HG02840 (cell line): Measurements from ENCODE around the gene RALY.

Experiments
- ATAC-seq: cut with Tn5 transposase; IDR thresholded peaks from one replicate; pipeline ENCODE4 v1.9.1; 2021; ENCODE audit warnings: mild to moderate bottlenecking, moderate library complexity, moderate number of reproducible peaks; ENCODE audit not compliant: unreplicated experiment, low FRiP score

The RALY gene

DNA sequence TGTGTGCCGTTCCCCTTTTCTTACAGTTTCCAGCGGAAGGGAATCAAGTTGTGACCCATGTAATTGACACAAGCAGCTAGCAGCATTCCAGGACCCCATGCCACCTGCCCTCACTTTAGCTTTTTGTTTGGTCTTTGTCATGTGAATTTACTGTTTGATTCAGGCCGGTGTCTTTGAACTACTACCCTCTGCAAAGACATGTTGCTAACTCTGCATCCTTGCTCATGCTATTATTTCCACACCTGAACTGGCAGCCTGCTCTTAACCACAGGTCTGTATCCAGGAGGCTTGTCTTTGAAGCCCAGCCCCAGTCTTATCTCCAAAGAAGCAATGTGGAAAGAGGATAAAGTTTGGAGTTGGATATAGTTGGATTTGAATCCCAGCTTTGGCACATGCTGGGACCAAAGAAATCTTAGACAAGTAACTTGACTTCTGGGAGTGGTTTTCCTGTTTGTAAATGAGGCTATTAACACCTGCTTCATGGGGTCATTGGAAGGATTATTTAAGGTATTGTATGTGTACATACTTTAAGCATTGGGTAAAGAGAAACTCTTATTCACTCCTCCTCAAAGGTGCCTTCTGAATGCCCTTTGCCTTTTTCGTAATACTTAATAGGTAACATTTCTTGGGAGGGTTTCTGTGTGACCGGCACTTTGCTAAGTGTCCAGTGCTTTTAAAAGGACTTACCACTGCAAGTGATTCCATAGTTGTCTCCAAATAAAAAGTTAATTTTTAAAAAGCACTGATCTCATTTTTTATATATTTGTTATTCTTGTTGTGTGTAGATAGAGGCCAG, 52.4 kb downstream of the RALY start:
- ATAC-seq = no peak

GRCh38 chr20:34047010-34047687, 53.4 kb downstream of the RALY start:
- no peak for ATAC-seq

DNA sequence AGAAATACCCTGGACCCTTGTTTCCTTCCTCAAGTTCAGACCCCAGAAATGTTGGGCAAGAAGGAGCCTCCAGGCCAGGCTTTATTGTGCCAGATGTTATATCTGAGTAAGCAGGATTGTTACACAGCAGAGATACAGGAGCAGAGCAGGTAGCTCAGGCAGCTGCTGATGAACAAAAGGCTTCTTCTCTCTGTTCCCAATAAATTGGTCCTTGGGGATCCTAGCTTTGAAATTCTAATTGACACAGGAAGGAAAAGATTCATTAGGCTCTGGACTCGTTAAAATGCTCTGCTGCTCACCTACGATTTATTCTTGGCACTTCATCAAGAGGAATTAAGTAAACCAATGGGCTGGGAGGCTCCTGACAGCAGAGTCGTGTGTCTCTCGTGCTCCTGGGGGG, 54.2 kb downstream of the RALY start:
- no peak for ATAC-seq

DNA sequence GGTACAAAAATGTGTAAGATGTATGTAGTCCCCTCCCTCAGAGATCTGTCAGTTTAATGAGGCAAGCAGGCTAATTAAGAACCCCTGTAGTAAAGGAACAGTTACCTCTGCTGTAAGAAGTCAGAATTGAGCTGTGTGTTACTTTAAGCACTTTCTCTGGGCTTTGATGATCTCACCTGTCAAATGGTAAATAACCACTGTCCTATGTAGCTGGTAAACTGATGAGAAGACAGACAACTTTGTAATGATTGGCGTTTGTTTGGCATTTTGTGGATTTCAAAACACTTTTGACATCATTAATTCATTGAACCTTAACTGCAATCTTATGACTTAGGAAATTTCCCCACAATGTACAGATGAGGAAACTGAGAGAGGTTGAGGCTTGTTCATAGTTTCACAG, 55.7 kb downstream of the RALY start:
- no peak for ATAC-seq

- no peak for ATAC-seq
Measured at GRCh38 chr20:34049897-34050695, 56.4 kb downstream of the RALY start.

DNA sequence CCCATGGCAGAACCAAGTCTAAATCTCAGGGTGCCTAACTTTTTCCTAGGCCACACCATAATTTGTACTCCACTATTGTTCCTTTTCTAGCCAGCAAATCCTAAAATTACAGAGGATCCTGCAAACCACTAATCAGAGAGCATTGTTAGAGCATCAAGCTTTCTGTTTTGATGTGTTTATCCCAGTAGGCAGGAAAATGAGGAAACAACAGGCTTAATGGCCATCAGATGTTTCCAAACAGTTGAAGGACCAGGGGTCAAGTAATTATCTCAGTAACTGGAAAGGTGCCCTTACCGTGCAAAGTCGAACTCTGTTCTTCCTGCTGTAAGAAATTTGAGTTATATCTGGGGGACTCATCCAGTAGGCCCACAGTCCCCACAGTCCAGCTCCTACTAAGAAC, 58.7 kb downstream of the RALY start:
- ATAC-seq = no peak

DNA sequence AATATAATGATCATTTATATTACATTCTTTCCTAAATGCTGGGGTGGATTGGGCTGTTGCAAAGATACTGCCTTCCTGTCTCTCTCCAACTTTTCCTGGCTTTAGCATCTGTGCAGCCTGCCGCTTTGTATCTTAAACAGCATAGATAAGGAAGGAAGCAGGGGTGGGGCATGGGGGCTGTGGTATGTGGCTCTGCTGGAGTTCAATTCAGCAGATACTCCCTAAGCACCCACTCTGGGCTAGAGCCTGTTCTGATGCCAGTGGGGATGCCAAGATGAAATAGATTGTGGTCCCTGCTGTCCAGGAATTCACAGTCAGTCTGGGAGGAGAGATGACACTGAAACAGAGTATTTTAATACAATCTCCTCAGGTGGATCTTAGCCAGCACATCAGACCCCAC, 61.6 kb downstream of the RALY start:
- no peak for ATAC-seq

- no peak for ATAC-seq
Measured at GRCh38 chr20:34058831-34059230, 65.1 kb downstream of the RALY start.

GRCh38 chr20:34060970-34061369, 67.3 kb downstream of the RALY start:
- ATAC-seq = no peak

- ATAC-seq = no peak
Measured at GRCh38 chr20:34061695-34062094, 68.0 kb downstream of the RALY start.

- no peak for ATAC-seq
Measured at GRCh38 chr20:34062570-34063482, 69.1 kb downstream of the RALY start.

- no peak for ATAC-seq
Measured at GRCh38 chr20:34064286-34064685, 70.6 kb downstream of the RALY start.

- ATAC-seq = no peak
Measured at GRCh38 chr20:34065260-34065659, 71.5 kb downstream of the RALY start.

GRCh38 chr20:34066476-34067090, 72.9 kb downstream of the RALY start:
- ATAC-seq = no peak

- ATAC-seq = no peak
Measured at GRCh38 chr20:34068001-34068400, 74.3 kb downstream of the RALY start.

GRCh38 chr20:34069341-34070078, 75.8 kb downstream of the RALY start:
- ATAC-seq = no peak

DNA sequence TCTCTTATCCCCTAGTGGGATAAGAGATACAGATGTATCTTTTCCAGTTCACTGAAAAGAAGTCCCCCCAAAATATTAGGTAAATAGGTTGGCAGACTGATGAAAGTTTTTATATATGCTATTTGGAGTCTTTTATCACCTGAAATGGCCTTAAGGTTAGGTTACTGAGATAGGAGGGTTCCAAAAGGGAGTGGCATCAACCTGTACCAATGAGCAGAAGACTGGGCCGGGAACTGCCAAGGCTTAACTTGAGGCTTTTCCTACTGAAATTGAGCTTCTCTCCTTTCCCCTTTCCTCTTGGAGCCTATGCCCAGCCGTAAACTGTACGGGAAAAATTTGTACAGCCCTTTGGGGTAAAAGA, 76.3 kb downstream of the RALY start:
- no peak for ATAC-seq

- ATAC-seq = no peak
Measured at GRCh38 chr20:34070859-34071258, 77.1 kb downstream of the RALY start.

GRCh38 chr20:34072076-34072475, 78.4 kb downstream of the RALY start:
- no peak for ATAC-seq
